ELF-1 (cell line): ENCODE measurements around the gene CARD11.

Source experiments
- DNase-seq: peaks from one replicate; pipeline ENCODE4 v3.0.0-alpha.2; 2016; ENCODE audit warnings: low read depth, low spot score

The CARD11 gene

DNA sequence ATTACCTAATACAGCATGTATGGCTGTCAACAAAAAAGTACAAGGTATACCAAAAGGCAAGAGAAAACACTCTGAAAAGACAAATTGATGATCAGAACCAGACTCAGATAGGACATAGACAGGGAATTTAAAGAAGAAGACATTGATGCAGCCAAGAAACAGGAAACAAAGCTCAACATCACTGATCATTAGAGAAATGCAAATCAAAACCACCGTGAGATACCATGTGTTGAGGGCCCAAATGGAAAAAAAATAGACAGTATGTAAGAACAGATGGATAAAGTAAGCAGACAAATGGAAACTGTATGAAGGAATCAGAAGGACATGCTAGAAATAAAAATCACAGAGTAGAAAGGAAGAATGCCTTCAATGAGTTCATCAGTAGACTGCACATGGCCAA, 23.3 kb downstream of the CARD11 start:
- no peak for DNase-seq

GRCh38 chr7:3019801-3020200, 23.9 kb downstream of the CARD11 start:
- no peak for DNase-seq

- no peak for DNase-seq
Observed at GRCh38 chr7:3013975-3014792, 29.5 kb downstream of the CARD11 start.

DNA sequence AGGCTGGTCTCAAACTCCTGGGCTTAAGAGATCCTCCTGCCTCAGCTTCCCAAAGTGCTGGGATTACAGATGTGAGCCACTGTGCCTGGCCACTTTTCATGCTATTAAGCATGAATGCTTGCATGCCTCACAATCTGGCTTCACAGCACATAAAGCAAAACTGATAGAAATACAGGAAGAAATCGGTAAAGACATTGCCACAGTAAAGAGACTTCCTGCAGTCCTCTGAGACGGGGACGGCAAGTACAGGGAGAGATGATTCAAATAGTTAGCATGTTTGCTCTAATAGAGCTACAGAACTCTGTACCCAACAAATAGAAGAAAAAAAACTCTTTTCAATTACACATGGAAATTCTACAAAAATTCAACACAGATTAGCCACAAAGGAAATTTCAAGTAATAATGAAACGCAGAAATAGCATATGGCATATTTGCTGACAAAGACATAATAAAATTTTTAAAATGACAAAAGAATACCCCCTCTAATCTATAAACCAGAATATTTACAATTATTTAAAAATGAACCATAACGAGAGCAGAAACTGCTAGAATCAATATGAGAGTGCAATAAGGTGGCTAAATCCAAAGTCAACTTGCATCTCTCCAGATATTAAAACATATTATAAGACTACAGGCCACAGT, 32.3 kb downstream of the CARD11 start:
- DNase-seq: no peak

- DNase-seq: no peak
Observed at GRCh38 chr7:3010161-3010560, 33.5 kb downstream of the CARD11 start.

GRCh38 chr7:3009086-3009485, 34.6 kb downstream of the CARD11 start:
- no peak for DNase-seq

DNA sequence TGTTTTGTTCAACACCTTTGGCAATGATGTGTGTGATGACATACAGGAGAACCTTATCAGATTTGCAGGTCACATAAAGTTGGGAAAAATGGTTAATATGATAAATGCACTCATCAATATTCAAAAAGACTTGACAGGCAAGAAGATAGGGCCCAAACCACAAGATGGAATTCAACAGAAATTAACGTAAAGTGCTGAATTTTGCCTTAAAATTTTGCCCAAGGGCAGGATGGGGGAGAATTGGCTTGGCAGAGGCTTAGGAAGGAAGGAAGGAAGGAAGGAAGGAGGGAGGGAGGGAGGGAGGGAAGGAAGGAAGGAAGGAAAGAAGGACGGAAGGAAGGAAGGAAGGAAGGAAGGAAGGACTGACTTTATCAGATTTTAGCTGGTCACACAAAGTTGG, 35.3 kb downstream of the CARD11 start:
- no peak for DNase-seq

GRCh38 chr7:3007696-3008095, 36.0 kb downstream of the CARD11 start:
- DNase-seq: no peak

GRCh38 chr7:3005257-3005656, 38.4 kb downstream of the CARD11 start:
- no peak for DNase-seq

DNA sequence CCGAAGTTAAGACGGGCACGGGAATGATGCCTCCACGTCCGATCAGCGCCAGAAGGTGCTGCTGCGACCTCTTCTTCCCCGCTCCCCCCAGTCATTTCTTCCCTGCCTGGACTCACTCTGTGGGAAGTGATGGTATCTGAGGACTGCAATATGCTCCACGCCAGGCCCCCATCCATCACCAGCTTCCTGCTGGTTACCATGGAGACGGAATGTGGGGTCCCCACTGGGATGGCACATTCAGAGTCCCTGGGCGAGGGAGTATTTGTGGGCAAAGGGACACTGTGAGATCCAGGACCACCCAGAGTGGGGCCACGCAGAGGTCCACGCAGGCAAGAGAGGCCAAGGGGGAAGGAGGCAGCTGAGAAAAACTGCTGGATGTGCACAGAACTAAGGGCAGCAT, 39.7 kb downstream of the CARD11 start:
- no peak for DNase-seq

DNA sequence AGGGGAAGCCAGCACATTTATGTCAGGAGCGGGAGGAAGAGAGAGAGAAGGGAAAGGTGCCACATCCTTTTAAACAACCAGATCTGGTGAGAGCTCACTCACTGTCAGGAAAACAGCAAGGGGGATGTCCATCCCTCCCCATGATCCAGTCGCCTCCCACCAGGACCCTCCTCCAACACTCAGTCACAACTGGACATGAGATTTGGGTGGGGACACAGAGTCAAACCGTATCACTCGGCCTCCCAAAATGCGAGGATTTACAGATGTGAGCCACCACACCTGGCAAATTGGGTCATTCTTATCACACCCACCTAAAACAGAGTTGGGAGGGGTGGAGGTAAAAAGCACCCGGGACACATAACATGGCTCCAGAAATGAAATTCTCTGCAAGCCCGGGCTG, 41.0 kb downstream of the CARD11 start:
- no peak for DNase-seq

DNA sequence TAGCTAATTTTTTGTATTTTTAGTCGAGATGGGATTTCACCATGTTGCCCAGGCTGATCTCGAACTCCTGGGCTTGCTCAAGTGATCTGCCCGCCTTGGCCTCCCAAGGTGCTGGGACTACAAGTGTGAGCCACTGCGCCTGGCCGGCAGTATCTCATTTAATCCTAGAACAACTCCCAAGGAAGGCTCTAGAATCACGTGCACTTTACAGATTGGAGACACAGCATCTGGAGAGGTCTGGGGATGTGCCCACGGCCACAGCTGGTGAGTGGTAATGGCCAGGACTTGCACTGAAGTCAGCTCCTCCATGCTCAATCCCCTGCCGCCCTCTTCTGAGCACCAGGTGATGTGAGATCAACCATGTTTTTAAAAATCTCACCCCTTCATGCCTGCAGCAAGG, 43.1 kb downstream of the CARD11 start:
- DNase-seq: no peak

DNA sequence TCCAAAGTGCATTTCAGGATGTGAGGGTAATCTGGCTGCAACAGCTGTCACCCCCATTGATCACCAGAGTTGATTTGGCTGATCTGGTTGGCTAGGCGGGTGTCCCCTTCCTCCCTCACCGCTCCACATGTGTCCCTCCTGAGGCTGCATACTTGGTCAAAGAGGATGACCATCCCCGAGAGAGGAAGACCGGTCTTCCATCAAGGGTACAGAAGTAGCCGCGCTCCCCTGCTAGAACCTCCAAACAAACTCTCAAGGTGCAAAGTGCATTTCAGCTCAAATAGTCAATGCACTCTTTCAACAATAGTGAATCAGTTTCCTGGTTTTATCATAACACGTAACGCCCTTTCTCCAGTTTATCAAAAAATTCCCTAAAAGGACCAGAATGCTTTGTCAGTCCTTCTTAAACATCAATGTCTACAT, 44.6 kb downstream of the CARD11 start:
- DNase-seq: no peak

DNA sequence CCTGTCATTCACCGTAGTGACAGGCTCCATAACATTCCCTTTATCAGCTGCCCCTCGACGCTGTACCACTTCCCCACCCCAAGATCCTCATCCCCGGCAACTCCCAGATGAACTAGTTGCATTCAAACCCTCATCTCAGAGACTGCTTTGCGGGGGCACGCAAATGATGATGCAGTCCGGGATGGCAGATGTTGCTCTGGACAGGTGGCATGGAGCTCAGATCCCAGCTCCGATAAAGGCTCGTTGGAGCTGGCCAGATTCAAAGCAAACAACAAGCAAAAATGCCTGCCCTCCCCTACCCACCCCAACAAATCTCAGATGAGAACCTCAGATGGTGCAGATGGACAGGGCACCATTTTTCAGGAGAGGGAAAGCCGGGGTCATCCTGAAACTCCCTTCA, 46.7 kb downstream of the CARD11 start:
- DNase-seq: no peak

DNA sequence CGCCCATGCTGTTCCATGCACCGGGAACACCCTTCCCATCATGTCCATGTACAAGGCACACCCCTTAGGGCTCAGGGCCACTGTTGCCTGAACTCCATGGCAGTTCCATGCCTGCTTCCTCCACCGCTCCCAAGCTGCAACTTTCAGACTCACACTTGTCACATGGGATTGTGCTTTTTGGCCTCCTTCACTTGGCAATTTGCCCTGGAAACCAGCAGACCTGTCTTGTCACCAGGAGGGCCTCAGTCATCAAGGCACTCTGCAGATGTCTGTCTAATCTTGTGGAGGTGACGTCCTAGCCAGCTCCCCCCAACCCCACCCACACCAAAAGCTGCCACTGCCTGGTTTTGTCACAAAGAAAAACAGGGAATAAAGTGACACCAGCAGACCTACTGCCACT, 47.5 kb downstream of the CARD11 start:
- no peak for DNase-seq

DNA sequence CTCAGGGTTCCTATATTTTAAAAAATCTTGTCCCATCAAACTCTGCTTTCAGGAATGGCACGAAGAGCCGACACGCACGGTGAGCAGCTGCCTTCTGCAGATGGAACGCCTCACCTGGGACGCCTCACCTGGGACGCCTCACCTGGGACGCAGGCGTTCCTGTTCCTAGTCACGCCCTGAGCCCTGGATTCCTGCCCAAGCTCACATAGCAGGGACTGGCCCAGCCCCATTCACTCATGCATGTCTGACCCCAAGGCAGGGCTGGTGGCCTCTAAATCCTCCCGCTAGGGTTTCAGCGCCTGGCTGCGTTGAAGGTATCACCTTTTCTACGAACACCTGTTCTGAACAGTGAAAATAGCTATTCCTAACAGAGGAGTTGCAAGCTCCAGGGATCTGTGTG, 49.8 kb downstream of the CARD11 start:
- no peak for DNase-seq

DNA sequence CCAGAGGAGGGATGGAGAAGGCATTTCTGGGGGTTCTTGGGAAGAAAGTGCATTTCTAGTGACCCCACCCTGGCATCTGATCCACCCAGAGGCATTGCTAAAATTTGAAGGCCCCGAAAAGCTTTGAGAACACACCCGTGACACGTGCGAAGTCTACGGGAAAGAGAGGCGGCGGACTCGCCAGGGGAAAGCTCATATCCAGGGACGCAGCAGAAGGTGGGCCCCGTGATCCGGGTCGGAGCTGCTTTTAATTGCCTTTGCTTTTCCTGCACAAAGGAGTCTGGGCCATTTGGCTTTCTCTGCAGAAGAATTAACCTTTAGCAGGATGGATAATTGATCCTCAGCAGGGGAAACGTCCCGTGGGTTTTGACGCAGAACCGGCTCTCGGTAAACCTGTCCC, 50.3 kb downstream of the CARD11 start:
- DNase-seq: no peak

- DNase-seq: no peak
Observed at GRCh38 chr7:2990949-2991470, 52.7 kb downstream of the CARD11 start.

DNA sequence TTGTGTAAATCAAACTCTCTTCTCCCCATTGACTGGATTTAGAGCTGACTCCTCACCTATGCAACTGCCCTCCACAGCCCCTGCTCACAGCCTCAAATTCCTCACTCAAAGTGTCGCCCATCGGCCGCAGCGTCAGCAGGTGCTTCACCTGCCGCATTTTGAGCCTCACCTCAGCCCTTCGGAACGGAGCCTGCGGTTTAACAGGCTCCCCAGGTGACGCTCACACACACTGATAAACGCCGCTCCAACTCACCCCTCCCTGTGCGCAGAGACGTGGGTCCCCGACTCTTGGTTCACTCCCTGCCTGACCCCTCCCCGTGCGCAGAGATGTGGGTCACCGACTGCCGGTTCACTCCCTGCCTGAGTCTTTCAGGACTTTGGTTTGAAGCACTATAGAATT, 57.1 kb downstream of the CARD11 start:
- no peak for DNase-seq

GRCh38 chr7:2985866-2986265, 57.8 kb downstream of the CARD11 start:
- no peak for DNase-seq

GRCh38 chr7:2984091-2984490, 59.6 kb downstream of the CARD11 start:
- no peak for DNase-seq

DNA sequence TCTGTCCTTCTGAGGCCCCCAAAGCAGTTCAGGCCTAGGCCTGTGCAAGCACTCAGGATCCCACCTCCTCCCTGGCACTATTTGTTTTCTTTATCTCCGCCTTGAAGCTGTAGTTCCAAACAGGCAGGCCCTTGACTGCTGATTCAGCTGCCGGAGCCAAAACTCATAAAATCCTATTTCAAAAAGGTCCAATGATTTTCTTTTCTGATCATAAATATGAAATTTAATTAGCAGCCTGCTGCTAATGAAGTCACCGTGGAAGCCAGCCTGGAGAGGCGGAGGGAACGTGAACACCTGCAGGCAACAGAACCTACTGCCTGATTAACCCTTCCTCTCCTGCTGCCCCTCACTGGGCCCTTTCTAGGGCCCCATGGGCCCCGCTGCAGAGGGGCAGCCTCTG, 60.1 kb downstream of the CARD11 start:
- DNase-seq: no peak

DNA sequence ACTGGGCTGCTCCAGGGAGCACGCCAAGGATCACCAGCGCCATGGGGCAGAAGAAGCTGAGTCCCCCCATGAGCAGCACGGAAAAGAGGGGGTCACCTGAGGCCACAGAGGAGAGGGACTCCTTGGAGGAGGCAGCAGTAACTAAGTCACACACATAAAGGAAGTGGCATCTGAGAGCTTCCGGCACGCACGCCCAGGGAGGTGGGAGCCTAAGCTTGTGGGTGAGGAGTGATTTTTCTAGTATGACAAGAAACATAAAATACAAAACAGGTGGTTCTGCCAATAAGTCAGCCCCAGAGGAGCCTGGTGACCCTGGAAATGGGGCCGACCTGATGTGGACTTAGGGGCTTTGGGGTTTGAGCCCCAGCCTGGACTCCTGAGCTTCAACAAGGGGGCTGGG, 60.8 kb downstream of the CARD11 start:
- no peak for DNase-seq
